Transverse colon (tissue), 4 donors: ENCODE results near the gene NUDT16. TPM values are rescaled to one million over a fixed set of nuclear protein-coding genes. Genes with fewer than 3 reads are reported as not detected.

ENCODE experiments used
- DNase-seq: peaks from one replicate; pipeline ENCODE4 v3.0.0-alpha.2; 2019
- H3K27ac ChIP-seq, 4 donors: fragments of 200-600 bp; sonication (generic); 2 replicates each; pipeline ENCODE4 v1.5.1; 2016 to 2018; ENCODE audit warnings: inconsistent platforms in 4 of 4
- H3K27me3 ChIP-seq: fragments of 200-600 bp; sonication (generic); 2 replicates; pipeline ENCODE4 v1.5.1; 2017; ENCODE audit warnings: inconsistent platforms
- H3K36me3 ChIP-seq, 4 donors: fragments of 200-600 bp; sonication (generic); 2 replicates each; pipeline ENCODE4 v1.5.1; 2017 to 2019; ENCODE audit warnings: inconsistent platforms in 4 of 4
- H3K4me1 ChIP-seq, 4 donors: fragments of 200-600 bp; sonication (generic); 2 replicates each; pipeline ENCODE4 v1.5.1; 2017 to 2020; ENCODE audit warnings: inconsistent platforms in 4 of 4
- H3K4me3 ChIP-seq, 4 donors: fragments of 200-600 bp; sonication (generic); 1 replicate in 1 of 4; 2 replicates in 3 of 4; pipeline versions ENCODE4 v1.5.1 to v1.6.1; 2017 to 2019; ENCODE audit warnings: inconsistent platforms in 4 of 4
- H3K9me3 ChIP-seq, 2 donors: fragments of 200-600 bp; sonication (generic); 2 replicates each; pipeline ENCODE4 v1.5.1; 2017 to 2019; ENCODE audit warnings: inconsistent platforms in 2 of 2
- CTCF ChIP-seq, 5 experiments: fragments of 200-600 bp in 3 of 5; fragments of 450-650 bp in 2 of 5; sonication (generic) in 3 of 5; IDR thresholded peaks; 1 replicate in 2 of 5; 2 replicates in 3 of 5; pipeline ENCODE4 v1.5.1; 2016 to 2017; ENCODE audit warnings: antibody characterized with exemption in 5 of 5, inconsistent platforms in 3 of 5, mild to moderate bottlenecking in 2 of 5, moderate library complexity in 1 of 5
- EP300 ChIP-seq: sonication (generic); formaldehyde crosslinking; IDR thresholded peaks from one replicate; pipeline ENCODE4 v1.6.1; 2017; ENCODE audit warnings: antibody characterized with exemption, low read depth
- POLR2A ChIP-seq: fragments of 450-650 bp; IDR thresholded peaks from one replicate; pipeline ENCODE4 v1.6.1; 2016; ENCODE audit warnings: antibody characterized with exemption, mild to moderate bottlenecking, moderate library complexity
- POLR2AphosphoS5 ChIP-seq, 3 donors: sonication (generic); formaldehyde crosslinking; IDR thresholded peaks; one replicate each; pipeline ENCODE4 v1.6.1; 2016; ENCODE audit warnings: antibody characterized with exemption in 3 of 3
- WGBS, 2 donors: methylation state at CpG; one replicate each; pipeline ENCODE4 v1.1.5; 2018; ENCODE audit warnings: low coverage in 1 of 2; 5-methylcytosine and 5-hydroxymethylcytosine counted together
- in situ Hi-C, 4 donors: fragments of 200-750 bp; cut with MboI; loops; one replicate each; pipeline versions ENCODE4 v1.15.0 to v1.15.1; 2017; ENCODE audit warnings: low sequenced_read_pairs in 3 of 4, low pct_ligation_motif_present in 1 of 4, low pct_unique_long_range_greater_than_20kb in 1 of 4
- intact Hi-C: fragments of 100-400 bp; cut with DNase I; formaldehyde crosslinking; loops from one replicate; pipeline ENCODE4 v1.15.1; 2023; ENCODE audit warnings: low total_unique reads
- total RNA-seq, 4 donors: library from RNA; depleted of rRNA; stranded (reverse); fragments of >200 nt; gene quantifications; one replicate each; pipeline ENCODE4 v1.1.0, GENCODE V29; 2016

The NUDT16 gene
- total RNA-seq, 4 donors from 2014 or later: 45.6 to 57.9 (median 49.1) TPM

- no peaks in the 10 kb centered on the region for H3K4me1 ChIP-seq
- DNase-seq: no peak
- WGBS, 2 donors: 0 to 76% methylated on average over 1 to 5 of the region's 5 CpGs
- no peak overlapping the region for H3K4me3 ChIP-seq
- intact Hi-C loops: no loop called here
- H3K27me3 ChIP-seq: no peaks in the 10 kb centered on the region
- TF ChIP-seq POLR2AphosphoS5 (IDR thresholded peaks at IDR 0.05) (no peak), POLR2A (no peak), CTCF (IDR thresholded peaks at IDR 0.05) (no peak), EP300 (no peak)
- no peaks in the 10 kb centered on the region for H3K9me3 ChIP-seq
- H3K27ac ChIP-seq: no peak overlapping the region
- no peaks in the 10 kb centered on the region for H3K36me3 ChIP-seq
- in situ Hi-C loops: no loop called here
Measured at GRCh38 chr3:131431754-131432153, 50.2 kb downstream of the NUDT16 start.

- in situ Hi-C loops: no loop called here
- no peaks in the 10 kb centered on the region for H3K36me3 ChIP-seq
- 40 to 72% methylated on average over 1 to 3 of the region's 3 CpGs for WGBS, 2 donors
Measured at GRCh38 chr3:131432441-131432840, 50.9 kb downstream of the NUDT16 start.

GRCh38 chr3:131435000-131435399, 53.4 kb downstream of the NUDT16 start:
- WGBS, 2 donors: 95 to 100% methylated on average over 1 of the region's 1 CpG
- DNase-seq: no peak
- Histone ChIP-seq H3K4me1 (no peaks in the 10 kb centered on the region), H3K27ac (no peak overlapping the region), H3K27me3 (no peaks in the 10 kb centered on the region), H3K36me3 (no peaks in the 10 kb centered on the region), H3K4me3 (no peak overlapping the region), H3K9me3 (no peaks in the 10 kb centered on the region)
- intact Hi-C loops (no loop called here), in situ Hi-C loops (no loop called here)
- no peak for TF ChIP-seq POLR2AphosphoS5 (IDR thresholded peaks at IDR 0.05)
- no peak for TF ChIP-seq CTCF (IDR thresholded peaks at IDR 0.05)
- TF ChIP-seq EP300: no peak
- TF ChIP-seq POLR2A: no peak

More at GRCh38 chr3:131432441-131432840, 50.9 kb downstream of the NUDT16 start:
- Histone ChIP-seq H3K4me1 (no peaks in the 10 kb centered on the region), H3K27ac (no peak overlapping the region), H3K27me3 (no peaks in the 10 kb centered on the region), H3K4me3 (no peak overlapping the region), H3K9me3 (no peaks in the 10 kb centered on the region)
- intact Hi-C loops: no loop called here
- TF ChIP-seq POLR2A (no peak), EP300 (no peak), POLR2AphosphoS5 (IDR thresholded peaks at IDR 0.05) (no peak), CTCF (IDR thresholded peaks at IDR 0.05) (no peak)
- DNase-seq: no peak

Other genes with a start within 250 kb of the NUDT16 start
- gene MRPL3, start 121.2 kb downstream of the NUDT16 start, total RNA-seq: 10 to 100 TPM; 23.9 to 64.3 (median 37.4) TPM